Lung (tissue), 12 donors: ENCODE results near the gene HTT. TPM values are rescaled to one million over a fixed set of nuclear protein-coding genes. Genes with fewer than 3 reads are reported as not detected.

Source experiments
- ATAC-seq: fragments of 200-7000 bp; cut with Tn5 transposase; one replicate; pipeline ENCODE4 v1.9.1; 2020; ENCODE audit warnings: moderate number of reproducible peaks; ENCODE audit not compliant: insufficient read depth, low FRiP score
- DNase-seq, 3 donors: peaks; one replicate each; pipeline ENCODE4 v3.0.0-alpha.2; 2013 to 2017
- H3K27ac ChIP-seq, 2 donors: one replicate each; pipeline ENCODE4 v1.5.1; 2013; ENCODE audit warnings: mild to moderate bottlenecking in 2 of 2, moderate library complexity in 2 of 2, control low read depth in 1 of 2, inconsistent platforms in 1 of 2, low read depth in 1 of 2, low read length in 1 of 2
- H3K27me3 ChIP-seq, 3 donors: one replicate each; pipeline ENCODE4 v1.5.1; 2013; ENCODE audit warnings: low read length in 2 of 3; ENCODE audit not compliant: control insufficient read depth in 3 of 3, insufficient read depth in 3 of 3
- H3K36me3 ChIP-seq, 4 donors: one replicate each; pipeline ENCODE4 v1.5.1; 2013; ENCODE audit warnings: low read length in 4 of 4, mild to moderate bottlenecking in 1 of 4, moderate library complexity in 1 of 4; ENCODE audit not compliant: control insufficient read depth in 4 of 4, insufficient read depth in 4 of 4
- H3K4me1 ChIP-seq, 5 donors: one replicate each; pipeline ENCODE4 v1.5.1; 2013; ENCODE audit warnings: low read length in 5 of 5, mild to moderate bottlenecking in 2 of 5, moderate library complexity in 1 of 5; ENCODE audit not compliant: control insufficient read depth in 5 of 5, insufficient read depth in 5 of 5
- H3K4me3 ChIP-seq: one replicate; pipeline ENCODE4 v1.5.1; 2013; ENCODE audit warnings: mild to moderate bottlenecking, control low read depth, moderate library complexity
- H3K9ac ChIP-seq, 2 donors: one replicate each; pipeline ENCODE4 v1.5.1; 2013; ENCODE audit warnings: low read length in 2 of 2, control low read depth in 1 of 2; ENCODE audit not compliant: insufficient read depth in 1 of 2
- H3K9me3 ChIP-seq, 4 donors: one replicate each; pipeline ENCODE4 v1.5.1; 2013; ENCODE audit warnings: low read length in 3 of 4, mild to moderate bottlenecking in 1 of 4, moderate library complexity in 1 of 4; ENCODE audit not compliant: control insufficient read depth in 4 of 4, insufficient read depth in 3 of 4
- CTCF ChIP-seq: IDR thresholded peaks from 2 replicates; pipeline ENCODE4 v1.5.1; 2012; ENCODE audit warnings: mild to moderate bottlenecking; ENCODE audit errors: control extremely low read depth, extremely low read depth
- WGBS, 2 donors: extraction: QIAGEN DNeasy Blood & Tissue Kit; methylation state at CpG; one replicate each; pipeline ENCODE4 v1.1.7; 2013; 5-methylcytosine and 5-hydroxymethylcytosine counted together
- polyA plus RNA-seq, 2 donors: library from polyadenylated mRNA; stranded (reverse); fragments of 200-250 nt; gene quantifications; one replicate each; pipeline ENCODE4 v1.2.1, GENCODE V29; 2013
- total RNA-seq, 2 donors: library from RNA; depleted of rRNA in 1 of 2; stranded (reverse); fragments of >200 nt in 1 of 2; gene quantifications; one replicate each; pipeline ENCODE4 v1.2.1, GENCODE V29; 2014 to 2021
- donor health status: control.
- donor health status: control.
- donor health status: Bipolar disorder and iron deficiency.
- donor health status: healthy.
- donor health status: DM: yes; HTN: yes; CAD: no.

The HTT gene
- total and polyA plus RNA-seq, 4 donors: 17.0 to 109 (median 48.4) TPM

- no peak overlapping the region for H3K27ac ChIP-seq
- H3K9ac ChIP-seq: no peak overlapping the region
- H3K4me1 ChIP-seq: peaks cover 0 to 16% (median 3%) of the 10 kb centered on the region in 5 donors
- ATAC-seq (no peak), DNase-seq (no peak)
- H3K4me3 ChIP-seq: no peak overlapping the region
- 79 to 88% methylated on average over 15 to 16 of the region's 16 CpGs for WGBS, 2 donors
- H3K36me3 ChIP-seq: peaks cover 0 to 6% (median 0%) of the 10 kb centered on the region in 4 donors
- H3K27me3 ChIP-seq: no peaks in the 10 kb centered on the region
- no peaks in the 10 kb centered on the region for H3K9me3 ChIP-seq
- TF ChIP-seq CTCF: no peak
Observed at GRCh38 chr4:3246458-3247398, 172.2 kb downstream of the HTT start.

GRCh38 chr4:3247399-3248177 lies 173.1 kb downstream of the HTT start:
- no peaks in the 10 kb centered on the region for H3K27me3 ChIP-seq
- H3K4me3 ChIP-seq: no peak overlapping the region
- no peak for DNase-seq
- 94% methylated on average over 20 to 21 of the region's 21 CpGs for WGBS, 2 donors
- H3K9me3 ChIP-seq: no peaks in the 10 kb centered on the region
- H3K4me1 ChIP-seq: peaks cover 0 to 13% (median 0%) of the 10 kb centered on the region in 5 donors
- no peak overlapping the region for H3K27ac ChIP-seq
- TF ChIP-seq CTCF: no peak
- no peak overlapping the region for H3K9ac ChIP-seq
- peaks cover 0 to 6% (median 0%) of the 10 kb centered on the region in 4 donors for H3K36me3 ChIP-seq
- ATAC-seq: no peak

- H3K9ac ChIP-seq: no peak overlapping the region
Observed at GRCh38 chr4:3248178-3248480, 173.6 kb downstream of the HTT start.

More at GRCh38 chr4:3248178-3248480, 173.6 kb downstream of the HTT start:
- H3K27ac ChIP-seq: no peak overlapping the region
- no peaks in the 10 kb centered on the region for H3K27me3 ChIP-seq
- H3K4me3 ChIP-seq: no peak overlapping the region
- no peaks in the 10 kb centered on the region for H3K9me3 ChIP-seq
- no peak for TF ChIP-seq CTCF
- no peak for ATAC-seq
- 96% methylated on average over 12 to 14 of the region's 14 CpGs for WGBS, 2 donors
- DNase-seq: no peak
- peaks cover 0 to 2% (median 0%) of the 10 kb centered on the region in 4 donors for H3K36me3 ChIP-seq
- H3K4me1 ChIP-seq: peaks cover 0 to 13% (median 0%) of the 10 kb centered on the region in 5 donors
